Smooth muscle cell of trachea (primary cell): Measurements from ENCODE around the gene PPP1R12C. TPM values are rescaled to one million over a fixed set of nuclear protein-coding genes. Genes with fewer than 3 reads are reported as not detected.

Source experiments
- total RNA-seq: library from RNA; depleted of rRNA; stranded (reverse); fragments of >200 nt; gene quantifications from 2 replicates; pipeline ENCODE4 v1.2.1, GENCODE V29; 2014

PPP1R12C gene
- 44.7 and 46.4 TPM in 2 replicates for total RNA-seq

GRCh38 chr19:55116859-55117662, at the start of gene PPP1R12C:
Gene PPP1R12C (minus strand): TSS chr19:55117637. CDS start chr19:55117543, 94 bp downstream.

DNA sequence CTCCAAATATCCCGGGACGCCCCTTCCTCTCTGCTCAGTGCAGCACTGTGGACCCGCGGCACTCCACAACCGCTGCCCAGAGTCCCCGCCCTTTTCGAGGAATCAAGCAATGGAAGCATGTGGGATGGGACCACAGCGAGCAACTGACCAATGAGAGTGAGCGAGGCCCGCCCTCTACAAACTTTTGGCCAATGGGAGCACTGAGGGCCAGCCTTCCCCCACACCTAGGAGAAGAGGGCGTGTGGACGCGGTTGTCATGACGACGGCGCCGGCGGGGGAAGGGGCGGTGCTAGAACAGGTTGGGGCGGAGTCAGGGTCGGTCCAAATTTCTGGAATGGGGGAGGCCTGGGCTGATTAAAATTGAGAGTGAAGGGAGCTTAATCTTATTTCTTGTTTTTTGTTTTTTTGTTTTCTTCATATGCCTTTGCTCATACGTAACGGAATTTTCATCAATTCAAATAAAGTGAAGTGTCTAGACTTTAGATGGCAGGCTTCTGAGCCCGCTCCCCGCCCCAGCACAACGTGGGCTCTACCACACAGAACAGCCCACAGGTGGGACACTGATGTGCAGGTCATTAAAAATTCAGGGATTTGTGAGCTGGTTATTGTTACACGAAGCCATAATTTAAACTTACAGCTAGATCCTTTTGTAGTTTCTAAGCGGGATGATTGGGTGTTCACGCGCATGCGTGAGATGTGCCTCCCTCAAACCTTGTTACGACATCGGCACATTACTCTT, 49.3 kb upstream of the PPP1R12C start, which contains the start of gene DNAAF3:
DNAAF3 (minus strand) TSS at position 84 of the 739 bp plus-strand sequence. CDS start 200 bp downstream, outside the sequence.

DNA sequence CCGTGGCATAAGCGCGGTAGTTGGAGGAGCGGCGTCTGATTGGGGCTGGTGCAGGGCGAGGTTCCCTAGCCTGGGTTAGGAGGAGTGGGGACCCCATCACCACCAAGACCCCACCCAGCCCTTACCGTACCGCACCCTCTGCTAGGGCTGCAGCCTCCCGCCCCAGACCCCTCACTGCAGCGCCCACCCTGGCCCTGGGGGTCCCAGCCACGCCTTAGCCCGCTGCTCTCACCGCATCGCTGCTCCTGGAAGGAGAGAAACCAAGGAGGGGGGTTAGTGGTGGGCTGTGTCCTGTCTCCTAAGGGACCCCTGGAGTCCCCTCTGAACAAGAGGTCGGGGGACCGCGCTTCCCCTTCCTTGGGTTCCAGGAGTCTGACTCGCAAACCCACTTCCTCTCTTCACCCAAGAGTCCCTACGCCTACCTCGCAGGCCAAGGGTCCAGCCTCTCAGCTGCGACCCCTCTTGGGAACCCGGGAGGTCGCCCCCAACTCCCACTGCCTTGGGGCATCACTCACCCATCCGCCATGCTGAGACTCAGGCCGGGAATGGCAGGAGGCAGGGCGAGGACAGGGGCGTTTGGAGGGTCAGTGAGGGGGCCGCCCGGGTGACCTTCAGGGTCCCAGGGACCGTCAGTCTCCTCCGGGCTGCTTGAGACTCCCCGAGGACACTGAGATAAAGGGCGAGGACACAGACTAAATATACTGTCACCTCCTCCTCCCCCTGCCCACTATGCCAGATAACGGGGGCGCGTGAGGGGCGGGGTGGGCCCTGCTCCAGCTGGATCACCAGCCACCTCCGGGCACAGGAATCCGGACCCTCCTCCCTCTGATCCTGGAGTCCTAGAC, 39.8 kb upstream of the PPP1R12C start, which contains the start of gene TNNI3:
TNNI3 (minus strand) TSS at position 669 of the 845 bp plus-strand sequence; CDS start at position 526, 143 bp downstream.

GRCh38 chr19:55149078-55150003, 31.9 kb upstream of the PPP1R12C start, which contains the start of gene TNNT1:
Gene TNNT1 (minus strand): TSS chr19:55149206. CDS start chr19:55147157, 2,049 bp downstream.

DNA sequence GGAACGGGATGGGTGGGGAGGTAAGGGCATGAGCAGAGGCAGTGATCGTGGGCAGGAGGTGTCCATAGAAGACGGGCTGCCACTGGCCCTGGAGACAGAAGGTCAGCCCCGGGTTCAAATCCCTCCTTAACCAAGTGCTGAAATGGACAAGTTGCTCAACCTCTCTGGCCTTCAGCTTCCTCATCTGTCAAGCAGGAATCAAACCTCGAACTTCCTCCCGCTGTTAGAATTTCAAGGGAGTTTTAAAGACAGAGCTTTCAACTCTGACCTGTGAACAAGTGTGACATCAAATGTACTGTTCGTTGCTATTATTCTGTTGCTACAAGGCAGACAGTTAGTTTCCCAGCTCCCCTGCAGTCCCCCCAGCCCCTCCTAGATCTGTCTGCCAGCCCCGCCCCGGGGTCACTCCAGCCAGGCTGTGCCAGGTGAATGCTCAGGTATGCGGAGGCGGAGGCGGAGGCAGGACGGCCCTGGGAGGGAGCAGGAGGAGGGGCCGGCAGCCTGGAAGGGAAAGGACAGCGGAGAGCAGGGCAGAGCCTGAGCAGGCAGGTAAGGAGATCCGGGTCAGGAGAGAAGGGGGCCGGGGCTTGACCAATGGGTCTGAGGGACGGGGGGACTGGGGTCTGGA, 42.0 kb downstream of the PPP1R12C start, which contains the start of gene EPS8L1:
EPS8L1 (plus strand) TSS at position 499 of the 628 bp plus-strand sequence. CDS start 576 bp downstream, outside the sequence.

GRCh38 chr19:55062735-55063491, 54.5 kb downstream of the PPP1R12C start, which contains the start of gene RDH13:
Gene RDH13 (minus strand): TSS chr19:55063148. CDS start chr19:55063032, 116 bp downstream.

Other genes starting within 250 kb of the PPP1R12C start
- not detected in 2 replicates for gene FCAR, start 243.4 kb downstream of the PPP1R12C start, total RNA-seq
- gene NCR1, start 211.5 kb downstream of the PPP1R12C start, total RNA-seq: not detected in 2 replicates
- gene NLRP7, start 170.1 kb downstream of the PPP1R12C start, total RNA-seq: under 0.01 TPM in 1 of 2 replicates, not detected in the other
- gene NLRP2, start 151.3 kb downstream of the PPP1R12C start, total RNA-seq: 0.83 and 1.3 TPM in 2 replicates
- gene GP6, start 79.4 kb downstream of the PPP1R12C start, total RNA-seq: not detected in 2 replicates
- 9.3 and 10.1 TPM in 2 replicates for gene RDH13, start 54.5 kb downstream of the PPP1R12C start, total RNA-seq
- 0.99 and 1.2 TPM in 2 replicates for gene EPS8L1, start 41.8 kb downstream of the PPP1R12C start, total RNA-seq
- 6.8 and 20.8 TPM in 2 replicates for gene TNNT1, start 31.6 kb upstream of the PPP1R12C start, total RNA-seq
- gene TNNI3, start 40.1 kb upstream of the PPP1R12C start, total RNA-seq: 0.66 TPM in 1 of 2 replicates, not detected in the other
- 0.33 and 0.87 TPM in 2 replicates for gene DNAAF3, start 49.0 kb upstream of the PPP1R12C start, total RNA-seq
- gene SYT5, start 62.7 kb upstream of the PPP1R12C start, total RNA-seq: 0.15 and 0.17 TPM in 2 replicates
- gene PTPRH, start 91.9 kb upstream of the PPP1R12C start, total RNA-seq: 4.5 and 10.9 TPM in 2 replicates
- 2.2 and 2.3 TPM in 2 replicates for gene TMEM86B, start 111.1 kb upstream of the PPP1R12C start, total RNA-seq
- 33.6 and 48.0 TPM in 2 replicates for gene PPP6R1, start 141.4 kb upstream of the PPP1R12C start, total RNA-seq
- gene HSPBP1, start 162.5 kb upstream of the PPP1R12C start, total RNA-seq: 28.8 and 39.3 TPM in 2 replicates
- gene BRSK1, start 166.4 kb upstream of the PPP1R12C start, total RNA-seq: 4.0 and 5.2 TPM in 2 replicates
- not detected in 2 replicates for gene TMEM150B, start 207.7 kb upstream of the PPP1R12C start, total RNA-seq
- gene KMT5C, start 222.2 kb upstream of the PPP1R12C start, total RNA-seq: 9.0 and 10.1 TPM in 2 replicates
- gene COX6B2, start 237.1 kb upstream of the PPP1R12C start, total RNA-seq: not detected in 2 replicates
- not detected in 2 replicates for gene GARIN5B, start 245.6 kb upstream of the PPP1R12C start, total RNA-seq